NCI-H2227 (cell line): Measurements from ENCODE around the gene SMIM10L2A.
"Not testable (repeated sequence)": the region's sequence is repeated elsewhere in the genome, so short reads cannot be mapped to it uniquely, and the experiment has no call there.

Experiments used
- DNase-seq: peaks from one replicate; lab custom pipeline; 2025; ENCODE audit not compliant: unreplicated experiment; lab: John Stamatoyannopoulos, UW

Gene SMIM10L2A

GRCh38 chrX:135453381-135453780 lies 31.6 kb downstream of the SMIM10L2A start:
- no peak for DNase-seq

DNA sequence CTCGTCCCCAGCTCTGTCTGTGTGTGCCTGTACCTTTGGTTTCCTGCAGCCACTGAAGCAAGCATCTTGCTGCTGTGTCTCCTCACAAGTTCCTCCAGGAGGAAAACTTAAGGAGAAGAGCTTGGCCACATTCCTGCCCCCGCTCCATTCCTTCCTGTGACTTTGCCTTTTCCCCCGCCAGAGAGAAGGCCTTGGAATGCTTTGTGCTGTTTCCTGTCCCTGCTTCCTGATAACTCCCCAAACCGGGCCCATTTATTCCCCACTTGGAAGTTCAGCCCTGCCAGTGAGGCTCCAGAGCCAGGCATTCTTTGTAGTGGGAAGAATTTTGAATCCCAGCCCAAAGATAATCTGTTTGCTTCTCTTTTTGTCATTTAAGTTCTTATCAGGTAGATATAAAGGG lies 33.1 kb downstream of the SMIM10L2A start:
- DNase-seq = no peak

DNA sequence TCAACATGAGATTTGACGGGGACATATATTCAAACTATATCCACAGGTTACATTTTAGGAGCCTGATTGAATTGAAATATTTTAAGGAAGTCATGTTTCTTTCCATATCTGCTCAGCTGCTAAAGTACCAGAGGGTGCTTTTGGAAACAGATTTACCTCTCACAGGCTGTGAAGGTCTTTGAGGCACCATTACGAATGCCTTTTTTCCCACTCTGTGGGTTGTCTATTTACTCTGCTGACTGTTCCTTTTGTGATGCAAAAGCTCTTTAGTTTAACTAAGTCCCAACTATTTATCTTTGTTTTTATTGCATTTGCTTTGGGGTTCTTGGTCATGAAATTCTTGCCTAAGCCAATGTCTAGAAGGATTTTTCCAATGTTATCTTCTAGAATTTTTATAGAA lies 40.0 kb downstream of the SMIM10L2A start:
- DNase-seq = not testable (repeated sequence)

DNA sequence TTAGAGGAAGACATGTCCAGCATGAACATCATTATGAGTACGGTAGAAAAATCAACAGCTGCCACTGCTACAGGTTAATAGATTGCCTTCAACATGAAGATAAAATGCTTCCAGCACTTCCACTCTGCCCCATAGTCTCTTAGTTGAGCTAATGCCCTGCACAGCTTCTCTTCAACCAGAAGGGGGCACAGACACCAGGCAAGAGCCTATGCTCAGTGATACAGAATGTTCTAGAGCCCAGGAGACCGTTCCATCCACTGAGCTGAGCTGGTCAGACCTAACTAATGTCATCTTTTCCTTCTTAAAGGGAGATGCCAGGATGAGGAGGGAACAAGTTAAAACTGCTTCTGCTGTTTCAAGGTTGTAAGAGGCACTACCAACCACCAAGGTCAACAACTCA lies 42.2 kb downstream of the SMIM10L2A start:
- peak; percentile 8 for DNase-seq

GRCh38 chrX:135476378-135476777 lies 54.6 kb downstream of the SMIM10L2A start:
- no peak for DNase-seq

DNA sequence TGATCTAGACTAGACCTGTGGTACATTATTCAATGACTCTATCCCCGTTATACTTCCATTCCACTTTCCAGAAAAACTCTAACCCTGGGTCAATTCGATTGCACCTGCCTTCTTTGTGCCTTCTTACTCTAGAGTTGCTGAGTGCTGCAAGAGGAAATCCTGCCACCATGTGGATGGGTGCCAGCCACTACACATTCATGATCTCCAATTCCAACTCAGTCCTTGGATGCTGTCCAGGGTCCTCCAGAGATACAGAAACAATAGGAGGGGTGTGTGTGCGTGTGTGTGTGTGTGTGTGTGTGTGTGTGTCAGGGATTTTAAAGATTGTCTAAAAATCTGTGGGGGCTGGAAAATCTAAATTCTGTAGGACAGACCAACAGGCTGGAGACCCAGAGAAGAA lies 55.8 kb downstream of the SMIM10L2A start:
- DNase-seq = peak; percentile 55
